Activated B cell treated with CpG ODN at 0.5 μM for 24 hours (primary cell): ENCODE results near the gene PDE6D. TPM values are rescaled to one million over a fixed set of nuclear protein-coding genes. Genes with fewer than 3 reads are reported as not detected.

Experiments used
- ATAC-seq: fragments of 200-7000 bp; cut with Tn5 transposase; one replicate; pipeline ENCODE4 v1.10.0; 2021; ENCODE audit warnings: low read depth, mild to moderate bottlenecking, moderate library complexity
- CTCF ChIA-PET: fragments of 350-600 bp; sonication (Branson Sonifier 250); formaldehyde crosslinking; loops from one replicate; lab custom pipeline; 2021; ENCODE audit warnings: antibody characterized with exemption; lab: Charles Lee
- POLR2A ChIA-PET: fragments of 350-600 bp; sonication (Branson Sonifier 250); formaldehyde crosslinking; loops from one replicate; lab custom pipeline; 2021; ENCODE audit warnings: antibody characterized with exemption; lab: Charles Lee
- DNase-seq: peaks from one replicate; pipeline ENCODE4 v3.0.0; 2022
- H3K27ac Mint-ChIP-seq: one replicate; pipeline ENCODE4 v1.8.0; 2020; ENCODE audit warnings: mixed read lengths
- H3K27me3 Mint-ChIP-seq: one replicate; pipeline ENCODE4 v1.8.0; 2021; ENCODE audit warnings: mixed read lengths
- H3K36me3 Mint-ChIP-seq: one replicate; pipeline ENCODE4 v1.8.0; 2021; ENCODE audit warnings: low read depth, mixed read lengths
- H3K4me1 Mint-ChIP-seq: one replicate; pipeline ENCODE4 v1.8.0; 2021; ENCODE audit warnings: mixed read lengths
- H3K4me3 Mint-ChIP-seq: one replicate; pipeline ENCODE4 v1.8.0; 2020; ENCODE audit warnings: mild to moderate bottlenecking, mixed read lengths
- H3K9me3 Mint-ChIP-seq: one replicate; pipeline ENCODE4 v1.8.0; 2020; ENCODE audit warnings: mixed read lengths
- CTCF ChIP-seq: fragments of 200-600 bp; IDR thresholded peaks from one replicate; pipeline ENCODE4 v1.8.0; 2022; ENCODE audit warnings: antibody characterized with exemption, mild to moderate bottlenecking
- intact Hi-C: fragments of 100-400 bp; cut with micrococcal nuclease; formaldehyde crosslinking; loops from one replicate; pipeline ENCODE4 v1.15.1; 2024
- total RNA-seq: library from RNA; stranded (reverse); gene quantifications from 2 replicates; pipeline ENCODE4 v1.2.3, GENCODE V29; 2022

Gene PDE6D
- 35.7 and 41.3 TPM in 2 replicates for total RNA-seq

- no peak for TF ChIP-seq CTCF
- H3K27me3 Mint-ChIP-seq, result no peaks in the 10 kb centered on the region
- CTCF ChIA-PET, result interaction anchor here (1.3 to 1.6 kb wide), 2 partner anchors 60 to 66 kb away, joined by 3 to 4 read pairs; no protein-coding TSS in a partner anchor
These were observed at the start of gene PDE6D for GRCh38 chr2:231780909-231781797. Gene PDE6D (minus strand): TSS chr2:231781282. CDS start chr2:231781114, 168 bp downstream.

GRCh38 chr2:231821908-231822307 is 40.8 kb upstream of the PDE6D start:
- ChIA-PET POLR2A (no interaction called here), CTCF (no interaction called here)
- Mint-ChIP-seq H3K27ac (no peak overlapping the region), H3K4me3 (no peak overlapping the region), H3K9me3 (peaks cover 3% of the 10 kb centered on the region), H3K36me3 (no peaks in the 10 kb centered on the region), H3K27me3 (no peaks in the 10 kb centered on the region), H3K4me1 (no peaks in the 10 kb centered on the region)
- intact Hi-C loops, result no loop called here
- DNase-seq (no peak), ATAC-seq (no peak)
- TF ChIP-seq CTCF, result no peak

More at GRCh38 chr2:231780909-231781797, at the start of gene PDE6D:
- ATAC-seq (peak; percentile 89), DNase-seq (peak; percentile 95)
- intact Hi-C loops, result loop anchor here (1.0 to 10.0 kb wide), 11 partner anchors 60 to 769 kb away; partner anchors contain the start of genes DIS3L2, EIF4E2, NCL and PSMD1
- Mint-ChIP-seq H3K27ac (peak within 1 kb of the TSS; percentile 96), H3K4me3 (peak within 1 kb of the TSS; percentile 99), H3K9me3 (no peaks in the 10 kb centered on the region), H3K4me1 (peaks cover 52% of the 10 kb centered on the region), H3K36me3 (peaks cover 8% of the 10 kb centered on the region)
- POLR2A ChIA-PET, result interaction anchor here (0.8 to 1.3 kb wide), 14 partner anchors 60 to 770 kb away, joined by 3 to 9 read pairs (median 6); partner anchors contain the start of genes EIF4E2, NCL, PTMA and TIGD1

- Mint-ChIP-seq H3K27me3 (no peaks in the 10 kb centered on the region), H3K4me3 (no peak overlapping the region), H3K36me3 (no peaks in the 10 kb centered on the region), H3K27ac (no peak overlapping the region), H3K4me1 (no peaks in the 10 kb centered on the region), H3K9me3 (peaks cover 3% of the 10 kb centered on the region)
- intact Hi-C loops, result no loop called here
- TF ChIP-seq CTCF, result no peak
- CTCF ChIA-PET, result no interaction called here
- DNase-seq (no peak), ATAC-seq (no peak)
- POLR2A ChIA-PET, result no interaction called here
These were observed 39.8 kb upstream of the PDE6D start for GRCh38 chr2:231820786-231821303.

- no peak overlapping the region for H3K27ac Mint-ChIP-seq
- intact Hi-C loops, result no loop called here
- DNase-seq (no peak), ATAC-seq (no peak)
- H3K4me3 Mint-ChIP-seq, result no peak overlapping the region
- H3K4me1 Mint-ChIP-seq, result no peaks in the 10 kb centered on the region
- H3K27me3 Mint-ChIP-seq, result no peaks in the 10 kb centered on the region
- no peak for TF ChIP-seq CTCF
- H3K36me3 Mint-ChIP-seq, result no peaks in the 10 kb centered on the region
- POLR2A ChIA-PET, result no interaction called here
- CTCF ChIA-PET, result no interaction called here
- peaks cover 3% of the 10 kb centered on the region for H3K9me3 Mint-ChIP-seq
These were observed 38.5 kb upstream of the PDE6D start for GRCh38 chr2:231819447-231820042.
